K562 (cell line): ENCODE measurements around the gene PRR36.

ENCODE experiments used
- POLR2AphosphoS5 ChIP-seq: IDR thresholded peaks from 2 replicates; pipeline ENCODE4 v1.6.1; 2011; ENCODE audit warnings: mild to moderate bottlenecking, low read depth, low read length, moderate library complexity; ENCODE audit not compliant: control insufficient read depth, insufficient read depth
- TAL1 ChIP-seq: fragments of 450-650 bp; IDR thresholded peaks from 2 replicates; pipeline ENCODE4 v1.6.1; 2016; ENCODE audit warnings: mild to moderate bottlenecking
- ZNF589 ChIP-seq: fragments of 200-800 bp; sonication (Bioruptor generic); IDR thresholded peaks from 2 replicates; pipeline ENCODE4 v1.6.1; 2016; ENCODE audit warnings: low read depth, missing genetic modification characterization, missing compliant biosample characterization

GRCh38 chr19:7857727-7858108 lies 16.5 kb downstream of the PRR36 start:
- TF ChIP-seq POLR2AphosphoS5 (no peak), ZNF589 (CRISPR knock-in tag) (no peak), TAL1 (no peak)
